Upper lobe of left lung (tissue), 6 donors: ENCODE results near the gene FLACC1. TPM values are rescaled to one million over a fixed set of nuclear protein-coding genes. Genes with fewer than 3 reads are reported as not detected.

ENCODE experiments used
- ATAC-seq, 2 donors: fragments of 200-7000 bp; cut with Tn5 transposase; one replicate each; pipeline ENCODE4 v1.9.1; 2022; ENCODE audit warnings: mild to moderate bottlenecking in 2 of 2, moderate library complexity in 2 of 2; ENCODE audit not compliant: low FRiP score in 2 of 2
- DNase-seq, 2 donors: peaks; one replicate each; pipeline ENCODE4 v3.0.0-alpha.2; 2019 to 2020
- H3K27ac ChIP-seq, 4 donors: fragments of 200-600 bp; sonication (generic); one replicate each; pipeline ENCODE4 v1.5.1; 2016 to 2019
- H3K27me3 ChIP-seq, 4 donors: fragments of 200-600 bp; sonication (generic); one replicate each; pipeline ENCODE4 v1.5.1; 2017 to 2019
- H3K36me3 ChIP-seq, 4 donors: fragments of 200-600 bp; sonication (generic); one replicate each; pipeline ENCODE4 v1.5.1; 2016 to 2019
- H3K4me1 ChIP-seq, 4 donors: fragments of 200-600 bp; sonication (generic); one replicate each; pipeline ENCODE4 v1.5.1; 2018 to 2019
- H3K4me3 ChIP-seq, 4 donors: fragments of 200-600 bp; sonication (generic); one replicate each; pipeline ENCODE4 v1.5.1; 2017 to 2019; ENCODE audit warnings: mild to moderate bottlenecking in 2 of 4, moderate library complexity in 1 of 4
- H3K9me3 ChIP-seq, 4 donors: fragments of 200-600 bp; sonication (generic); one replicate each; pipeline ENCODE4 v1.5.1; 2018 to 2019
- EP300 ChIP-seq, 4 donors: sonication (generic); formaldehyde crosslinking; IDR thresholded peaks; one replicate each; pipeline ENCODE4 v1.5.1; 2017; ENCODE audit warnings: antibody characterized with exemption in 4 of 4, control low read depth in 2 of 4
- POLR2A ChIP-seq, 4 donors: fragments of 450-650 bp; IDR thresholded peaks; one replicate each; pipeline ENCODE4 v1.5.1; 2016 to 2017; ENCODE audit warnings: antibody characterized with exemption in 4 of 4, mild to moderate bottlenecking in 2 of 4
- POLR2AphosphoS5 ChIP-seq, 2 donors: sonication (generic); formaldehyde crosslinking; IDR thresholded peaks; one replicate each; pipeline ENCODE4 v1.5.1; 2017; ENCODE audit warnings: antibody characterized with exemption in 2 of 2
- WGBS, 2 donors: methylation state at CpG; one replicate each; pipeline ENCODE4 v1.1.5; 2017 to 2018; 5-methylcytosine and 5-hydroxymethylcytosine counted together
- total RNA-seq, 6 donors: library from RNA; depleted of rRNA in 4 of 6; stranded (reverse); fragments of >200 nt in 4 of 6; gene quantifications; one replicate each; pipeline versions ENCODE4 v1.1.0 to v1.2.1, GENCODE V29; 2016 to 2021
- TF ChIP-seq, protein P1 (sequence below), 6 experiments: fragments of 450-650 bp in 4 of 6; fragments of 200-600 bp in 2 of 6; sonication (generic) in 2 of 6; IDR thresholded peaks; one replicate each; pipeline ENCODE4 v1.5.1; 2016 to 2019; ENCODE audit warnings: antibody characterized with exemption in 6 of 6
- donor health status: DM: no; HTN: no; CAD: no; lungs with moderate emphysema.
- donor health status: DM: no; HTN: yes; CAD: no; lungs with severe emphysema.

FLACC1 gene
- total RNA-seq, 6 donors from 2014 or later: 1.1 to 19.4 (median 6.7) TPM

DNA sequence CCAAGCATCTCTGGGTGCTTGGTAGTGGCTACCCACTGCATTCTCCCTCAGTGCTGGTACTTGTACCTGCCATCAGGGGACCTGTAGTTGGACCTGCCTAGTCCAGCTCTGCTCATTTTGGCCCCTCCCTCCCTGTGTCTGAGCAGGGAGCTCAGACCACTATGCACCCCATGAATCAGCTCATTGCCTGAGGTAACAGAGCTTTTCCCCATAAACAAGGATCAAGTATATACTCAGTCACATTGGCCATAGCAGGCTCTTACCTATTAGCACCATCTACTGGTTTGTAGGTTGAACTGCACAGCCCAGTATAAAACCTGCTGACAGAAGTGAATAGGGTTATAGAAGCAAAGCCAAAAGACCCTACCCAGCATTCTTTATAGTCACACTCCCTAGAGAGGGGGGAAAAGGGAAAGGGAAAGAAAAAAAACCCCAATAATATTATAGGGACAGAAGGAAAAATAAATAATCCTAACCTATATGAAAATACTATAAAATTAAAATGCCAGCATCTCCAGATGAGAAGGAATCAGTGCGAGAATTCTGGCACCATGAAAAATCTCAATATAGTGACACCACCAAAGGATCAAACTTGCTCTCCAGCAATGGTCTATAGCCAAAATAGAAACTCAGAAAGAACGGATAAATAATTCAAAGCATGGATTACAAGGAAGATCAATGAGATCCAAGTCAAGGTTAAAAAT, 6.9 kb upstream of the FLACC1 start:
- Histone ChIP-seq H3K36me3 (peaks cover 0 to 35% (median 4%) of the 10 kb centered on the region in 4 donors), H3K4me3 (no peak overlapping the region), H3K9me3 (no peaks in the 10 kb centered on the region), H3K4me1 (no peaks in the 10 kb centered on the region), H3K27me3 (no peaks in the 10 kb centered on the region), H3K27ac (no peak overlapping the region)
- peak; percentile 87 to 88 for ATAC-seq
- TF ChIP-seq POLR2A (IDR thresholded peaks at IDR 0.05) (no peak), POLR2AphosphoS5 (IDR thresholded peaks at IDR 0.05) (no peak), EP300 (IDR thresholded peaks at IDR 0.05) (no peak)
- TF ChIP-seq, protein P1, sequence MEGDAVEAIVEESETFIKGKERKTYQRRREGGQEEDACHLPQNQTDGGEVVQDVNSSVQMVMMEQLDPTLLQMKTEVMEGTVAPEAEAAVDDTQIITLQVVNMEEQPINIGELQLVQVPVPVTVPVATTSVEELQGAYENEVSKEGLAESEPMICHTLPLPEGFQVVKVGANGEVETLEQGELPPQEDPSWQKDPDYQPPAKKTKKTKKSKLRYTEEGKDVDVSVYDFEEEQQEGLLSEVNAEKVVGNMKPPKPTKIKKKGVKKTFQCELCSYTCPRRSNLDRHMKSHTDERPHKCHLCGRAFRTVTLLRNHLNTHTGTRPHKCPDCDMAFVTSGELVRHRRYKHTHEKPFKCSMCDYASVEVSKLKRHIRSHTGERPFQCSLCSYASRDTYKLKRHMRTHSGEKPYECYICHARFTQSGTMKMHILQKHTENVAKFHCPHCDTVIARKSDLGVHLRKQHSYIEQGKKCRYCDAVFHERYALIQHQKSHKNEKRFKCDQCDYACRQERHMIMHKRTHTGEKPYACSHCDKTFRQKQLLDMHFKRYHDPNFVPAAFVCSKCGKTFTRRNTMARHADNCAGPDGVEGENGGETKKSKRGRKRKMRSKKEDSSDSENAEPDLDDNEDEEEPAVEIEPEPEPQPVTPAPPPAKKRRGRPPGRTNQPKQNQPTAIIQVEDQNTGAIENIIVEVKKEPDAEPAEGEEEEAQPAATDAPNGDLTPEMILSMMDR (IDR thresholded peaks at IDR 0.05): peak; percentile 79 to 89 (median 85)
- WGBS, 2 donors: 81 to 88% methylated on average over 2 of the region's 2 CpGs
- no peak for DNase-seq

DNA sequence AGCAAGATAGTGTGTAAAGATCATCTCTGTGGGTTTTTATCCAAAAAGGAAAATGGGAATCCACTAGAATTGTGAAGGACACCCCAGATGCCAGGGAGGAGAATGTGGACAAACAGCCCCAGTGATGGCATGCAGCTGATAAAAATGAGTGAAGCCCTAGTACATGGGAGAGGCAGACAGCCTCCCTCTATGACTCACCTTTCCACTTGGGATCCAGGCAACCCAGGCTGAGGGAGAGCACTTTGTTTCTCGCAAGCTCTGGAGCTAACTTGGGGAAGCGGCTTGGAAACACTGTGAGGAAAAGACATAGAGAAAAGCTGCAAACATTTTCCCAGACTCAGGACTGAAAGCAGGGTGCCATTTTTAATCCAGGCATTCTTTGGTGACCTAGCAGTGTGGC, 5.3 kb upstream of the FLACC1 start:
- 100% methylated on average over 2 of the region's 2 CpGs for WGBS, 2 donors
- Histone ChIP-seq H3K36me3 (peaks cover 0 to 34% (median 4%) of the 10 kb centered on the region in 4 donors), H3K9me3 (no peaks in the 10 kb centered on the region), H3K4me3 (no peak overlapping the region), H3K27ac (no peak overlapping the region), H3K27me3 (no peaks in the 10 kb centered on the region), H3K4me1 (no peaks in the 10 kb centered on the region)
- TF ChIP-seq POLR2AphosphoS5 (IDR thresholded peaks at IDR 0.05): no peak
- no peak for DNase-seq
- no peak for ATAC-seq

DNA sequence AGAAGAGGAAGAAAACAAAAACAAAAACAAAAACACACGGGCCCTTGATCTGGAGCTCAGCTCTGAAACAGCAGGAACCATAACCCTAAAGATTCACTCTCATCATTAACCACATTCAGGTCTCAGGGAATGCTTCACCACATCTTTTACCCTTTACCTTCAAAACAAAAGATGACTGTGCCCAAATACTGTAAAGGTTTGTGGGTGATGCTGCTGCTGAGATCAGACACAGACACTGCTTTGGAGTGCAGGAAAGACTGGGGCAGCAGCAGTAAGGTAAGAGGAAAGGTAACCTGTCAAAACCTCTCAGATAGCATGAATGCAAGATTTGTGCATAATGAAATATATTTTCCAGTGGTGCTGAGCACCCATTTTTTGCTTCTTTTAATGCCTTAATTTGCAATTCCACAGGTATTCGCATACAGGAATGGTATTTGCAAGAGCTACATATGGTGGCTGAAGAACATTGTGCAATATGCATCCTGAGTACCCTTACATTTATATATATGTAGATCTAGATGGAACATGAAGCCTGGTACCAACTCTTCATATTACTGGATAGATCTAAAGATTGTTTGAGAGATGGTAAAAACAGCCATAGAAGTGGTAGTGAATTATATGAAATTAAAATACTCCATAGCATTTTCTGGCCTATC, 4.1 kb upstream of the FLACC1 start:
- Histone ChIP-seq H3K27me3 (no peaks in the 10 kb centered on the region), H3K27ac (no peak overlapping the region), H3K36me3 (peaks cover 0 to 34% (median 4%) of the 10 kb centered on the region in 4 donors), H3K9me3 (no peaks in the 10 kb centered on the region), H3K4me1 (no peaks in the 10 kb centered on the region), H3K4me3 (no peak overlapping the region)
- DNase-seq: no peak
- 89 to 91% methylated on average over 2 of the region's 2 CpGs for WGBS, 2 donors
- TF ChIP-seq EP300 (IDR thresholded peaks at IDR 0.05) (no peak), POLR2AphosphoS5 (IDR thresholded peaks at IDR 0.05) (no peak), POLR2A (IDR thresholded peaks at IDR 0.05) (no peak)
- TF ChIP-seq, protein P1 (IDR thresholded peaks at IDR 0.05): no peak
- no peak for ATAC-seq

DNA sequence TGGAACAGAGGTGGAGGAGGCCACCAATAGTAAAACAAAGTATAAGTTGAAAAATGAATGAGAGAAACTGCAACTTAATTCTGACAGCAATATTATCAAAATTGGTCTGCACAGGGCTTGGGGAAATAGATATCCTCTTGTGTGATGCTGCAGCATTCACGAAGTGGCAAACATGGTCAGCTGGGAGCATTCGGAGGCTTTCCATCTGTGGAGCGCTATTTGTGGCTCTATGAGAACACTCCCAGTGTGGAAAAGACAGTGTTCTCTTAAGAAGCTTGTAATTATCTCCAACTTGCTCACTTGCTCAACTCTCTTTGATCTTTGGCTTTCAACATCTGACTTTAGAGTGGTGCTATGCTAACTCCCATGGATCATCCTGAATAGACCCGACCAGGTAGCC, 3.1 kb upstream of the FLACC1 start:
- H3K9me3 ChIP-seq: no peaks in the 10 kb centered on the region
- H3K4me1 ChIP-seq: no peaks in the 10 kb centered on the region
- TF ChIP-seq, protein P1 (IDR thresholded peaks at IDR 0.05): no peak
- TF ChIP-seq EP300 (IDR thresholded peaks at IDR 0.05) (no peak), POLR2A (IDR thresholded peaks at IDR 0.05) (no peak), POLR2AphosphoS5 (IDR thresholded peaks at IDR 0.05) (no peak)
- DNase-seq (no peak), ATAC-seq (no peak)
- H3K4me3 ChIP-seq: no peak overlapping the region
- H3K27ac ChIP-seq: no peak overlapping the region
- peaks cover 0 to 34% (median 4%) of the 10 kb centered on the region in 4 donors for H3K36me3 ChIP-seq
- no peaks in the 10 kb centered on the region for H3K27me3 ChIP-seq
- 85 to 94% methylated on average over 4 of the region's 4 CpGs for WGBS, 2 donors

DNA sequence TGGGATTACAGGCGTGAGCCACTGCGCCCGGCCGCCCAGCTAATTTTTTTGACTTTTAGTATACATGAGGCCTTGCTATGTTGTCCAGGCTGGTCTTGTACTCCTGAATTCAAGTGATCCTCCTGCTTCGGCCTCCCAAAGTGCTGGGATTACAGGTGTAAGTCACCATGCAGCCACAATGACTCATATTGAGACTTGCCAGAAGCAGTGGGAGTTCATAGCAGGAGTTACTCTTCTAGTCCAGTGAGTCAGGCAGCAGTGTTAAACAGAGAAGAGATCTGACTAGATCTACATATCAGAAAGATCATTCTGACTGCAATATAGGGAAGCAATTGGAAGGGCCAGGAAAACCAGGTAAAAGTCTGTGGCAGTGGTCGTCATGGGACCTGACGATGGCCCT, 1.5 kb upstream of the FLACC1 start:
- TF ChIP-seq EP300 (IDR thresholded peaks at IDR 0.05): no peak
- no peak for TF ChIP-seq POLR2A (IDR thresholded peaks at IDR 0.05)
- no peak for TF ChIP-seq POLR2AphosphoS5 (IDR thresholded peaks at IDR 0.05)
- TF ChIP-seq, protein P1 (IDR thresholded peaks at IDR 0.05): no peak
- Histone ChIP-seq H3K4me3 (no peak overlapping the region), H3K4me1 (no peaks in the 10 kb centered on the region), H3K27ac (no peak overlapping the region), H3K27me3 (no peaks in the 10 kb centered on the region), H3K9me3 (no peaks in the 10 kb centered on the region), H3K36me3 (peaks cover 0 to 25% (median 4%) of the 10 kb centered on the region in 4 donors)
- ATAC-seq (no peak), DNase-seq (peak in 1 of 2 donors; percentile 42)
- WGBS, 2 donors: 91 to 99% methylated on average over 7 of the region's 7 CpGs
